ENCODE measurements around the gene CDH13. TPM values are rescaled to one million over a fixed set of nuclear protein-coding genes. Genes with fewer than 3 reads are reported as not detected.

Gene CDH13
- total and polyA plus RNA-seq, 2 of the 8 experiments (the other 6 are each of a cell fraction or from before 2014, with no cell fraction given): 2.3 to 2.4 TPM

GRCh38 chr16:83651871-83652270 lies 1025.1 kb downstream of the CDH13 start (continued):
- TF ChIP-seq TAF7 (optimal IDR thresholded peaks at IDR 0.05; ENCODE audit: borderline replicate concordance, low read depth, low read length) (no peak), SP4 (IDR thresholded peaks at IDR 0.05; ENCODE audit: low read length) (no peak), POU5F1 (IDR thresholded peaks at IDR 0.05; ENCODE audit: low read depth, low read length) (no peak)
- TF ChIP-seq, protein P1, sequence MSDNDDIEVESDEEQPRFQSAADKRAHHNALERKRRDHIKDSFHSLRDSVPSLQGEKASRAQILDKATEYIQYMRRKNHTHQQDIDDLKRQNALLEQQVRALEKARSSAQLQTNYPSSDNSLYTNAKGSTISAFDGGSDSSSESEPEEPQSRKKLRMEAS (IDR thresholded peaks at IDR 0.05): no peak
